Mammary epithelial cell (primary cell): ENCODE measurements around the gene MBD6.

Source experiments
- EZH2 ChIP-seq: IDR thresholded peaks from 2 replicates; pipeline ENCODE4 v1.6.1; 2012; ENCODE audit warnings: low read length, inconsistent platforms, borderline replicate concordance
- TF ChIP-seq, protein P1 (sequence below), 2 donors: IDR thresholded peaks in 1 of 2; conservative IDR thresholded peaks in 1 of 2; 2 replicates each; pipeline ENCODE4 v1.5.1; 2011 to 2012; ENCODE audit warnings: inconsistent platforms in 2 of 2, low read length in 2 of 2, mild to moderate bottlenecking in 2 of 2, control low read depth in 1 of 2, low read depth in 1 of 2; ENCODE audit not compliant: insufficient read depth in 1 of 2; ENCODE audit errors: extremely low read depth in 1 of 2

- TF ChIP-seq, protein P1, sequence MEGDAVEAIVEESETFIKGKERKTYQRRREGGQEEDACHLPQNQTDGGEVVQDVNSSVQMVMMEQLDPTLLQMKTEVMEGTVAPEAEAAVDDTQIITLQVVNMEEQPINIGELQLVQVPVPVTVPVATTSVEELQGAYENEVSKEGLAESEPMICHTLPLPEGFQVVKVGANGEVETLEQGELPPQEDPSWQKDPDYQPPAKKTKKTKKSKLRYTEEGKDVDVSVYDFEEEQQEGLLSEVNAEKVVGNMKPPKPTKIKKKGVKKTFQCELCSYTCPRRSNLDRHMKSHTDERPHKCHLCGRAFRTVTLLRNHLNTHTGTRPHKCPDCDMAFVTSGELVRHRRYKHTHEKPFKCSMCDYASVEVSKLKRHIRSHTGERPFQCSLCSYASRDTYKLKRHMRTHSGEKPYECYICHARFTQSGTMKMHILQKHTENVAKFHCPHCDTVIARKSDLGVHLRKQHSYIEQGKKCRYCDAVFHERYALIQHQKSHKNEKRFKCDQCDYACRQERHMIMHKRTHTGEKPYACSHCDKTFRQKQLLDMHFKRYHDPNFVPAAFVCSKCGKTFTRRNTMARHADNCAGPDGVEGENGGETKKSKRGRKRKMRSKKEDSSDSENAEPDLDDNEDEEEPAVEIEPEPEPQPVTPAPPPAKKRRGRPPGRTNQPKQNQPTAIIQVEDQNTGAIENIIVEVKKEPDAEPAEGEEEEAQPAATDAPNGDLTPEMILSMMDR (conservative IDR thresholded peaks at IDR 0.05 in 1 of 2, IDR thresholded peaks at IDR 0.05 in 1 of 2; ENCODE audit: extremely low read depth in 1 of 2, insufficient read depth in 1 of 2, low read depth in 1 of 2, low read length in 2 of 2) = no peak
- no peak for TF ChIP-seq EZH2
These were observed 29.7 kb downstream of the MBD6 start for GRCh38 chr12:57552306-57552651.
